ENCODE results near the gene RABL3. TPM values are rescaled to one million over a fixed set of nuclear protein-coding genes. Genes with fewer than 3 reads are reported as not detected.

Gene RABL3
- total and polyA plus RNA-seq, 8 donors: 2.0 to 27.7 (median 9.4) TPM

DNA sequence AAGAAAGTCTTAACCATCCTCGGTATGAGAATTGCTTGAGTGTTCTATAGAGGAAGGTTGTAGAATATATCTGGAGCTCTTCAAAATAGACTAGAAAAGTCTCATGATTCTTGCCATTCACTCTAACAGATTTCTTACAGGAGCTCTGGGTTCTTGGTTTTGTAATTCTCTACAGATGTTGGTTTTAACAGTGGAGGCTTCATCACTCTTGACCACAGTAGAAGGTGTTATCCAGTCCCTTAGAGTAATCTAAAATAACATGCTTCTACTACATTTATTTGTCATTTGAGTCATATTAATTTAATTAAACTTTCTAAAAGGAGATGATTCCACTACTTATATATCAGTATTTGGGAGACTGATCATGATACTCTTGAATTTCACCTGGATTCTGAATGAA lies 9.9 kb upstream of the RABL3 start:
- no peaks in the 10 kb centered on the region for H3K9me3 ChIP-seq
- H3K27ac ChIP-seq: no peak overlapping the region
- H3K27me3 ChIP-seq: no peaks in the 10 kb centered on the region
- 93 to 100% (median 99%) methylated on average over 1 of the region's 1 CpG for WGBS, 5 donors
- TF ChIP-seq POLR2AphosphoS5 (IDR thresholded peaks at IDR 0.05) (no peak), EP300 (IDR thresholded peaks at IDR 0.05) (no peak), POLR2A (IDR thresholded peaks at IDR 0.05) (no peak)
- TF ChIP-seq, protein P1, sequence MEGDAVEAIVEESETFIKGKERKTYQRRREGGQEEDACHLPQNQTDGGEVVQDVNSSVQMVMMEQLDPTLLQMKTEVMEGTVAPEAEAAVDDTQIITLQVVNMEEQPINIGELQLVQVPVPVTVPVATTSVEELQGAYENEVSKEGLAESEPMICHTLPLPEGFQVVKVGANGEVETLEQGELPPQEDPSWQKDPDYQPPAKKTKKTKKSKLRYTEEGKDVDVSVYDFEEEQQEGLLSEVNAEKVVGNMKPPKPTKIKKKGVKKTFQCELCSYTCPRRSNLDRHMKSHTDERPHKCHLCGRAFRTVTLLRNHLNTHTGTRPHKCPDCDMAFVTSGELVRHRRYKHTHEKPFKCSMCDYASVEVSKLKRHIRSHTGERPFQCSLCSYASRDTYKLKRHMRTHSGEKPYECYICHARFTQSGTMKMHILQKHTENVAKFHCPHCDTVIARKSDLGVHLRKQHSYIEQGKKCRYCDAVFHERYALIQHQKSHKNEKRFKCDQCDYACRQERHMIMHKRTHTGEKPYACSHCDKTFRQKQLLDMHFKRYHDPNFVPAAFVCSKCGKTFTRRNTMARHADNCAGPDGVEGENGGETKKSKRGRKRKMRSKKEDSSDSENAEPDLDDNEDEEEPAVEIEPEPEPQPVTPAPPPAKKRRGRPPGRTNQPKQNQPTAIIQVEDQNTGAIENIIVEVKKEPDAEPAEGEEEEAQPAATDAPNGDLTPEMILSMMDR (IDR thresholded peaks at IDR 0.05): no peak
- H3K4me3 ChIP-seq: no peak overlapping the region
- no peaks in the 10 kb centered on the region for H3K4me1 ChIP-seq
- DNase-seq: no peak
- intact Hi-C loops (cut with DNase I; ENCODE audit: low total_unique reads): no loop called here
- peaks cover 6 to 41% (median 30%) of the 10 kb centered on the region in 4 donors for H3K36me3 ChIP-seq

DNA sequence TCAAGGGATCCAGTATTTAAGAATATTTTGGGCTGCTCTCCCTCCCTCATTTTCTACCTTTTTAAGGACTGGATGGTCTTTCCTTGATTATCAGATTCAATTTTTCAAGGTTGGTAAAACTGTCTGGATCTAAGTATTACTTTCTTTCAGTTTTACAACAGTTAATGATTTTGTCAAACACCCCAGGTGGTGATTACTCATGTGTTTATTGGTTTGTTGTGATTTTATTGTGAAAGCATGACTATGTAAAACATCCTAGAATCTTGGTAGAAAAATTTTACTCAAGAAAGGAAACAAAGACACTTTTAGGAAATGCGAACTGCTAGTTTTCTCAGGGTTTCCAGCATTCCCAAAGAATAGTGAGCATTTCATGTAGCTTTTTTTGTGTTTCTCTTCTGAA lies 7.5 kb upstream of the RABL3 start:
- TF ChIP-seq EP300 (IDR thresholded peaks at IDR 0.05) (no peak), POLR2A (IDR thresholded peaks at IDR 0.05) (no peak), POLR2AphosphoS5 (IDR thresholded peaks at IDR 0.05) (no peak)
- TF ChIP-seq, protein P1 (IDR thresholded peaks at IDR 0.05): no peak
- Histone ChIP-seq H3K27me3 (no peaks in the 10 kb centered on the region), H3K36me3 (peaks cover 6 to 35% (median 27%) of the 10 kb centered on the region in 4 donors), H3K4me3 (no peak overlapping the region), H3K4me1 (peaks cover 0 to 6% (median 0%) of the 10 kb centered on the region in 4 donors), H3K27ac (no peak overlapping the region), H3K9me3 (no peaks in the 10 kb centered on the region)
- intact Hi-C loops (cut with DNase I; ENCODE audit: low total_unique reads): no loop called here
- no peak for DNase-seq
- 88 to 98% (median 95%) methylated on average over 1 of the region's 1 CpG for WGBS, 5 donors

DNA sequence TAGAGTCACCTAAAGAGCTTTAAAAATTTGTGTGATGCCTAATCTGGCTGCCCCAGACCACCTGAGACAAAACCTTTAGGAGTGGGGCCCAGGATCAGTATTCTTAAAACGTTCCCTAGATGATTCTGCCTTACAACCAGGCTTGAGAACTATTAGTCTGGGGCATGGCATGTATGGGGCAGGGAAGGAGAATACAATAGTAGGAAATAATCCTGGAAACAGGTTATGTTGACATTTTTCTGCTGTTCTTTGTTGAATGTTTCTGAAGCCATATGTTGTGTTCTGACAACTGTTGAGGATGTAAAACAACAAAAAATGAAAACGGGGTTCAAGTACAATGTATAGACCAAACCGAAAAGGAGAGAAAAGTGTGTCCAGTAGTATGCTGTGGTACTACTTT lies 3.1 kb upstream of the RABL3 start:
- no peak for TF ChIP-seq POLR2AphosphoS5 (IDR thresholded peaks at IDR 0.05)
- TF ChIP-seq, protein P1 (IDR thresholded peaks at IDR 0.05): no peak
- no peak for TF ChIP-seq EP300 (IDR thresholded peaks at IDR 0.05)
- TF ChIP-seq POLR2A (IDR thresholded peaks at IDR 0.05): no peak
- no peak for DNase-seq
- H3K4me1 ChIP-seq: peaks cover 14 to 31% (median 22%) of the 10 kb centered on the region in 4 donors
- intact Hi-C loops (cut with DNase I; ENCODE audit: low total_unique reads): no loop called here
- H3K9me3 ChIP-seq: no peaks in the 10 kb centered on the region
- no peaks in the 10 kb centered on the region for H3K27me3 ChIP-seq
- 76 to 90% (median 83%) methylated on average over 3 of the region's 3 CpGs for WGBS, 5 donors
- H3K27ac ChIP-seq: no peak overlapping the region
- H3K36me3 ChIP-seq: peaks cover 0 to 2% (median 1%) of the 10 kb centered on the region in 4 donors
- no peak overlapping the region for H3K4me3 ChIP-seq

DNA sequence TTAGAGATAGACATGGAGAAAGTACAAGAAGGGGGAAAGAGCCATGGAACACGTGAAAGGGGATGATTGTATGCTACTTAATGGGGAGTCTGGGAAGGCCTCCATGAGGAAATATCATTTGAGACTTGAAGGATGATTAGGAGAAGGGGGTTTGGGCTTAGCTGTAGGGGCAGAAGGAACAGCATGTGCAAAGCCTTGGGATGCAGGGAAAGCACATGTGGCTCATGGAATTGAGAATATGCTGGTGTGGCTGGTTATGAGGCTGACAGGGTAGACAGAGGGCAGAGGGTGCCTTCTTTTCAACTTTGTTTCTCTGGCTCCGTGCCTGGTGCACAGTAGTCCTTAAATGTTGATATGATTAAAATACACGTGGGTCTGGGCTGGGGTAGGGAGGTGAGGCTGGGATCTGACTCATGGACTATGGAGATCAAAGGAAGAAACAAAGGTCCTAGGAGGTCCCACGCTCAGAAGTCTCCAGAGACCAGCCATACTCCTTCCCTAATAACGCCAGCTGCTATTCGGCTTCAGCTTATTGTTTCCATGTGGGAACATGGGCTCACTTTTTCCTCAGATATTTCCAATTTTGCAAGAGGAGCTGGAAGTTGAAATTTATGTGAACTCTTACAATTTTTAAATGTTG lies 1.4 kb upstream of the RABL3 start:
- intact Hi-C loops (cut with DNase I; ENCODE audit: low total_unique reads): no loop called here
- H3K36me3 ChIP-seq: no peaks in the 10 kb centered on the region
- H3K9me3 ChIP-seq: no peaks in the 10 kb centered on the region
- H3K27ac ChIP-seq: peak overlapping the region in 4 of 5 donors; percentile 93 to 98 (median 96)
- WGBS, 5 donors: 46 to 58% (median 55%) methylated on average over 6 of the region's 6 CpGs
- H3K27me3 ChIP-seq: no peaks in the 10 kb centered on the region
- peak overlapping the region; percentile 75 to 93 (median 84) for H3K4me3 ChIP-seq
- peak in 1 of 2 donors; percentile 11 for DNase-seq
- no peak for TF ChIP-seq POLR2A (IDR thresholded peaks at IDR 0.05)
- TF ChIP-seq EP300 (IDR thresholded peaks at IDR 0.05): no peak
- no peak for TF ChIP-seq POLR2AphosphoS5 (IDR thresholded peaks at IDR 0.05)
- TF ChIP-seq, protein P1 (IDR thresholded peaks at IDR 0.05): no peak
- H3K4me1 ChIP-seq: peaks cover 14 to 31% (median 22%) of the 10 kb centered on the region in 4 donors
